ENCODE results near the gene EHD3.

EHD3 gene

GRCh38 chr2:31233231-31233630, 721 bp upstream of the EHD3 start:
- no peak overlapping the region for H3K4me3 ChIP-seq (replicated peaks; ENCODE audit: low read depth, low read length)
- peak; percentile 13 for DNase-seq (ENCODE audit: low read depth)
- TF ChIP-seq, protein P1, sequence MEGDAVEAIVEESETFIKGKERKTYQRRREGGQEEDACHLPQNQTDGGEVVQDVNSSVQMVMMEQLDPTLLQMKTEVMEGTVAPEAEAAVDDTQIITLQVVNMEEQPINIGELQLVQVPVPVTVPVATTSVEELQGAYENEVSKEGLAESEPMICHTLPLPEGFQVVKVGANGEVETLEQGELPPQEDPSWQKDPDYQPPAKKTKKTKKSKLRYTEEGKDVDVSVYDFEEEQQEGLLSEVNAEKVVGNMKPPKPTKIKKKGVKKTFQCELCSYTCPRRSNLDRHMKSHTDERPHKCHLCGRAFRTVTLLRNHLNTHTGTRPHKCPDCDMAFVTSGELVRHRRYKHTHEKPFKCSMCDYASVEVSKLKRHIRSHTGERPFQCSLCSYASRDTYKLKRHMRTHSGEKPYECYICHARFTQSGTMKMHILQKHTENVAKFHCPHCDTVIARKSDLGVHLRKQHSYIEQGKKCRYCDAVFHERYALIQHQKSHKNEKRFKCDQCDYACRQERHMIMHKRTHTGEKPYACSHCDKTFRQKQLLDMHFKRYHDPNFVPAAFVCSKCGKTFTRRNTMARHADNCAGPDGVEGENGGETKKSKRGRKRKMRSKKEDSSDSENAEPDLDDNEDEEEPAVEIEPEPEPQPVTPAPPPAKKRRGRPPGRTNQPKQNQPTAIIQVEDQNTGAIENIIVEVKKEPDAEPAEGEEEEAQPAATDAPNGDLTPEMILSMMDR (IDR thresholded peaks at IDR 0.05; ENCODE audit: low read length, missing control alignments), result no peak

- DNase-seq (ENCODE audit: low read depth), result no peak
- peak overlapping the region; percentile 67 for H3K4me3 ChIP-seq (replicated peaks; ENCODE audit: low read depth, low read length)
- TF ChIP-seq, protein P1 (IDR thresholded peaks at IDR 0.05; ENCODE audit: low read length, missing control alignments), result no peak
Observed at GRCh38 chr2:31234683-31235503, 941 bp downstream of the EHD3 start.

DNA sequence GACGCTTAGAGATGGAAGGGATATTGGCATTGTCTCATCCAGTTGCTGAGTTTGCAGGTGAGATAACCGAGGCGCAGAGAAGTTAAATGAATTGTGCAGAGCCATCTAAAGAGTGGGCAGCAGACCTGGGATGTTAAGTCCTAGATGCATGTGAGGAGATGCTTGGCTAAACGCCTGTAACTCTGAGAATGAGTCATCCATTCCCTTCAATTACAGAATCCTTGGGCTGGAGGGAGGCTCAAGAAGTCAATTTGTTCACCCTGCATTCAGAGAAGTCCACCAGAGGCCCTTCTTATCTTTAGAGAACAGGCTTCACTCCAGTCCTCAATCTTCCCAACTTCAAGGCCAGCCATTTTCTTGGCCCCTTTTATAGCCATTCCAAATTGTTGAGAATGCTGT, 1.6 kb downstream of the EHD3 start:
- DNase-seq (ENCODE audit: low read depth), result peak; percentile 85
- TF ChIP-seq, protein P1 (IDR thresholded peaks at IDR 0.05; ENCODE audit: low read length, missing control alignments), result no peak
- H3K4me3 ChIP-seq (replicated peaks; ENCODE audit: low read depth, low read length), result no peak overlapping the region

DNA sequence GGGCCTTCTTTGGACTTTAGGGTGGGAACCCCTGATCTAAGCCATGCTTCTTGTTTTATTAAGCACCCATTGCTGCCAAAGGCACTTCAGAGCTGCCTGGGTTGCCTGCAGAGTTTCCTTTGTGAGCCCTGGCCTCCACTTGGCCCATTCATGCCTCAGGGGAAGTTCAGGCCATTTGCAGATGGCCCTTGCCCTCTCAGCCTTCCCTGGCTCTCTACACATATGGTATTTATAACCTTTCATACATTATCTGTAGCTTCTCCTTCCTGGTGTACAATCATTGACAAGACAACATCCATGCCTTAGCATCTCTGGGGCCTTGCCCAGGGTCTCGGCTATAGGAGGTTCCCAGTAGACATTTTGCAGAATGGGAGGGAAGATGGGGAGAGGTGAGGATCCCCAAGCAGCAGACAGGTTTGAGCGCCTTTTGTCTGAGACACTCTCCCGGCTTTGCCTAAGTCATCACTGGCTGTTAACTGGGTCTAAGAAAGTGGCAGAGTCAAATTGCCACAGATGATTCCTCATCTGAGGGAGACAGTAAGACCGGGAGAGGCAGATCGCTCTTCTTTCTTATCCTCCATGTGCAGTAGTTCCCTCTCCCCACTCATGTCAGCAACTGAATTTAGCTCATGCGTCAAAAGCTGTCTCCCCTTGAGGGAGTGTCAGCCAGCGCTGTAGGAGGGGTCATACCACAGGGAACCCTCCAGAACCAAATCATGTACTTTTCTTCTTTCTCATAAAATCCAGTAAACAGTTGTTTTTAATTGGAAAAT, 2.7 kb downstream of the EHD3 start:
- H3K4me3 ChIP-seq (replicated peaks; ENCODE audit: low read depth, low read length), result no peak overlapping the region
- TF ChIP-seq, protein P1 (IDR thresholded peaks at IDR 0.05; ENCODE audit: low read length, missing control alignments), result no peak
- no peak for DNase-seq (ENCODE audit: low read depth)

- DNase-seq (ENCODE audit: low read depth), result no peak
- H3K4me3 ChIP-seq (replicated peaks; ENCODE audit: low read depth, low read length), result no peak overlapping the region
- TF ChIP-seq, protein P1 (IDR thresholded peaks at IDR 0.05; ENCODE audit: low read length, missing control alignments), result no peak
Observed at GRCh38 chr2:31237348-31238017, 3.5 kb downstream of the EHD3 start.

GRCh38 chr2:31238126-31238905, 4.4 kb downstream of the EHD3 start:
- DNase-seq (ENCODE audit: low read depth), result no peak
- TF ChIP-seq, protein P1 (IDR thresholded peaks at IDR 0.05; ENCODE audit: low read length, missing control alignments), result no peak
- H3K4me3 ChIP-seq (replicated peaks; ENCODE audit: low read depth, low read length), result no peak overlapping the region
